ENCODE measurements around the gene CDS2.

The CDS2 gene

DNA sequence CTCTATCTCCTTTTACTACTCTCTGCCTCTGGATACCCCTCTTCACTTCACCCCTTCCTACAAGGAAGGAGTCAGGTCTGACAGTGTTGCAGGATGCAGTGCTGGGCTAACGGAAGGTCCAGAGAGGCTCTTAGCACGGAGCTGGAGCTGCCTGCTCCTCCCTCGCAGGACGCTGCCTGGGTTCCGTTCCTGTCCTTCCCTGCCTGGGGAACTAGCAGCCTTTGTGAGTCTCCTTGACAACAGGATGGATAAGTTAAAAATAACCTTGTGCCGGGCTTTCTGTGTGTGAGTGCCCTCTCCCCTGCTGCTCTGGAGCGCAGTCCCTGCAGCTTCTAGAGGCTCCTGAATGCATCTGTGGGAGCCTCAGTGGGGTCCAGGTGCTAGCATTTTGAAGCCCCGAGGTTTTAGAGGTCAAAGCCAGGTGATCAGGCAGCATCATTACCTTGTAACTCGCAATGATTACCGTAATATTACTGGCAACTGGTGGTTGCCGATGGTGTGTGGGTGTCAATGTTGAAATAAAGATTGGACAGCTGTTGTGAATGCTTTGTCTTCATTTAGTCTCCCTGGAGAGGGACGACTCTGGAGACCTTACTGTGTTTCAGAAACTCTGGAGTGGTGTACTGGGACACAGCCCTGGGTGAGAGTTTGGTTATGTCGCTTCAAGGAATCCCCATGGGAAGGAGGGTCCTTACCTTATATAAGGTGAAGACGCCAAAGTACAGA, 44.4 kb downstream of the CDS2 start:
- ATAC-seq (replicated peaks): no peak
- DNase-seq: no peak
- H3K4me1 Mint-ChIP-seq: peaks cover 59 to 63% of the 10 kb centered on the region in 2 donors
- H3K9me3 Mint-ChIP-seq: no peaks in the 10 kb centered on the region
- H3K36me3 Mint-ChIP-seq: peaks cover 11 to 15% of the 10 kb centered on the region in 2 donors
- no peaks in the 10 kb centered on the region for H3K27me3 Mint-ChIP-seq
- peak overlapping the region; percentile 56 for H3K27ac Mint-ChIP-seq
- H3K4me3 Mint-ChIP-seq: no peak overlapping the region

- Mint-ChIP-seq H3K27ac (peak overlapping the region; percentile 47), H3K27me3 (no peaks in the 10 kb centered on the region), H3K36me3 (peaks cover 13 to 21% of the 10 kb centered on the region in 2 donors), H3K9me3 (no peaks in the 10 kb centered on the region), H3K4me1 (peaks cover 54 to 58% of the 10 kb centered on the region in 2 donors), H3K4me3 (peak overlapping the region in 1 of 2 donors; percentile 1)
- DNase-seq (no peak), ATAC-seq (replicated peaks) (no peak)
Observed at GRCh38 chr20:5171790-5172164, 45.0 kb downstream of the CDS2 start.

GRCh38 chr20:5172167-5172601, 45.4 kb downstream of the CDS2 start:
- H3K36me3 Mint-ChIP-seq: peaks cover 14 to 22% of the 10 kb centered on the region in 2 donors
- ATAC-seq (replicated peaks) (peak in 1 of 2 donors; percentile 56), DNase-seq (no peak)
- H3K4me3 Mint-ChIP-seq: peak overlapping the region in 1 of 2 donors; percentile 1
- H3K27me3 Mint-ChIP-seq: no peaks in the 10 kb centered on the region
- no peaks in the 10 kb centered on the region for H3K9me3 Mint-ChIP-seq
- peak overlapping the region; percentile 47 for H3K27ac Mint-ChIP-seq
- H3K4me1 Mint-ChIP-seq: peaks cover 50 to 53% of the 10 kb centered on the region in 2 donors

- H3K36me3 Mint-ChIP-seq: peaks cover 15 to 24% of the 10 kb centered on the region in 2 donors
- no peak overlapping the region for H3K4me3 Mint-ChIP-seq
- no peak overlapping the region for H3K27ac Mint-ChIP-seq
- peaks cover 45 to 47% of the 10 kb centered on the region in 2 donors for H3K4me1 Mint-ChIP-seq
- no peaks in the 10 kb centered on the region for H3K9me3 Mint-ChIP-seq
- ATAC-seq (replicated peaks) (no peak), DNase-seq (no peak)
- H3K27me3 Mint-ChIP-seq: no peaks in the 10 kb centered on the region
Observed at GRCh38 chr20:5172903-5173463, 46.2 kb downstream of the CDS2 start.

- Mint-ChIP-seq H3K36me3 (peaks cover 17 to 28% of the 10 kb centered on the region in 2 donors), H3K27me3 (no peaks in the 10 kb centered on the region), H3K9me3 (no peaks in the 10 kb centered on the region), H3K4me1 (peaks cover 39 to 44% of the 10 kb centered on the region in 2 donors), H3K4me3 (no peak overlapping the region), H3K27ac (peak overlapping the region; percentile 20)
- no peak for ATAC-seq (replicated peaks)
- DNase-seq: no peak
Observed at GRCh38 chr20:5173751-5174150, 46.9 kb downstream of the CDS2 start.

GRCh38 chr20:5177071-5177470, 50.3 kb downstream of the CDS2 start:
- peaks cover 7 to 19% of the 10 kb centered on the region in 2 donors for H3K4me1 Mint-ChIP-seq
- no peak overlapping the region for H3K4me3 Mint-ChIP-seq
- no peaks in the 10 kb centered on the region for H3K9me3 Mint-ChIP-seq
- no peaks in the 10 kb centered on the region for H3K27me3 Mint-ChIP-seq
- ATAC-seq (replicated peaks) (no peak), DNase-seq (no peak)
- H3K27ac Mint-ChIP-seq: no peak overlapping the region
- peaks cover 24 to 41% of the 10 kb centered on the region in 2 donors for H3K36me3 Mint-ChIP-seq

- DNase-seq: no peak
- Mint-ChIP-seq H3K9me3 (no peaks in the 10 kb centered on the region), H3K27me3 (no peaks in the 10 kb centered on the region), H3K4me1 (peaks cover 0 to 14% of the 10 kb centered on the region in 2 donors), H3K4me3 (no peak overlapping the region), H3K27ac (peak overlapping the region; percentile 1), H3K36me3 (peaks cover 32 to 50% of the 10 kb centered on the region in 2 donors)
- ATAC-seq (replicated peaks): no peak
Observed at GRCh38 chr20:5178046-5178445, 51.2 kb downstream of the CDS2 start.

DNA sequence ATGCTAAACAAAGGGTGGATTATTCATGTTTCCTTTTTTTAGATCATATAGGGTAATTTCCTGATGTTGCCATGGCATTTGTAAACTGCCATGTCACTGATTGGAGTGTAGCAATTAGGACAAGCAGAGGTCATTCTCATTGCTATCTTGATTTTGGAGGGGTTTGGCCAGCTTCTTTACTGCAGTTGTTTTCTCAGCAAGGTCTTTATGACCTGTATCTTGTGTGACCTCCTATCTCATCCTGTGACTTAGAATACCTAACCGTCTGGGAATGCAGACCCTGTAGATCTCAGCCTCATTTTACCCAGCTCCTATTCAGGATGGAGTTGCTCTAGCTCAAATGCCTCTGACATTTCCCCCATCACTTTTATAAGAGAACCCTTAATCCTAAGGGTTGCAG, 53.6 kb downstream of the CDS2 start:
- no peak overlapping the region for H3K27ac Mint-ChIP-seq

GRCh38 chr20:5180933-5181332, 54.1 kb downstream of the CDS2 start:
- Mint-ChIP-seq H3K27me3 (no peaks in the 10 kb centered on the region), H3K27ac (no peak overlapping the region)
- ATAC-seq (replicated peaks): no peak

More for the DNA sequence above, 53.6 kb downstream of the CDS2 start:
- Mint-ChIP-seq H3K36me3 (peaks cover 31 to 58% of the 10 kb centered on the region in 2 donors), H3K4me3 (no peak overlapping the region), H3K9me3 (no peaks in the 10 kb centered on the region), H3K4me1 (peaks cover 5 to 7% of the 10 kb centered on the region in 2 donors), H3K27me3 (no peaks in the 10 kb centered on the region)
- ATAC-seq (replicated peaks) (no peak), DNase-seq (no peak)

DNA sequence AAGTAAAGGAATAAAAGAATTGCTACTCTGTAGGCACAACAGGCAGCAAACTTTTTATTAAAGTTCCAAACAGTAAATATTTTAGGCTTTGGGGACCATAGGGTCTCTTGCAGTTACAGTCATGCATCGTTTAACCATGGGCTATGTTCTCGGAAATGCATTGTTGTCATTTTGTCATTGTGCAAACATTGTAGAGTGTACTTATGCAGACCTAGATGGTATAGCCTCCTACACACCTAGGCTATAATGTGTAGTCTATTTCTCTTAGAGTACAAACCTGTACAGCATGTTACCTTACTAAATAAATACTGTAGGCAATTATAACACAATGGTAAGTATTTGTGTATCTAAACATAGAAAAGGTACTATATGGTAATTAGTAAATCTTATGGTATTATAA, 54.7 kb downstream of the CDS2 start:
- Mint-ChIP-seq H3K27me3 (no peaks in the 10 kb centered on the region), H3K27ac (no peak overlapping the region), H3K4me1 (peaks cover 5 to 6% of the 10 kb centered on the region in 2 donors), H3K9me3 (no peaks in the 10 kb centered on the region), H3K4me3 (no peak overlapping the region), H3K36me3 (peaks cover 35 to 64% of the 10 kb centered on the region in 2 donors)
- ATAC-seq (replicated peaks) (no peak), DNase-seq (no peak)

More at GRCh38 chr20:5180933-5181332, 54.1 kb downstream of the CDS2 start:
- Mint-ChIP-seq H3K4me3 (no peak overlapping the region), H3K9me3 (no peaks in the 10 kb centered on the region), H3K4me1 (peaks cover 4 to 5% of the 10 kb centered on the region in 2 donors), H3K36me3 (peaks cover 31 to 62% of the 10 kb centered on the region in 2 donors)
- DNase-seq: no peak

GRCh38 chr20:5181958-5182357, 55.1 kb downstream of the CDS2 start:
- Mint-ChIP-seq H3K4me1 (peaks cover 5 to 6% of the 10 kb centered on the region in 2 donors), H3K9me3 (no peaks in the 10 kb centered on the region), H3K4me3 (no peak overlapping the region), H3K27ac (no peak overlapping the region), H3K36me3 (peaks cover 35 to 62% of the 10 kb centered on the region in 2 donors), H3K27me3 (no peaks in the 10 kb centered on the region)
- DNase-seq (no peak), ATAC-seq (replicated peaks) (no peak)

- Mint-ChIP-seq H3K9me3 (no peaks in the 10 kb centered on the region), H3K4me3 (no peak overlapping the region), H3K27me3 (no peaks in the 10 kb centered on the region), H3K27ac (peak overlapping the region; percentile 67), H3K36me3 (peaks cover 35 to 62% of the 10 kb centered on the region in 2 donors), H3K4me1 (peaks cover 5 to 6% of the 10 kb centered on the region in 2 donors)
- DNase-seq: no peak
- no peak for ATAC-seq (replicated peaks)
Observed at GRCh38 chr20:5182615-5183254, 55.9 kb downstream of the CDS2 start.

DNA sequence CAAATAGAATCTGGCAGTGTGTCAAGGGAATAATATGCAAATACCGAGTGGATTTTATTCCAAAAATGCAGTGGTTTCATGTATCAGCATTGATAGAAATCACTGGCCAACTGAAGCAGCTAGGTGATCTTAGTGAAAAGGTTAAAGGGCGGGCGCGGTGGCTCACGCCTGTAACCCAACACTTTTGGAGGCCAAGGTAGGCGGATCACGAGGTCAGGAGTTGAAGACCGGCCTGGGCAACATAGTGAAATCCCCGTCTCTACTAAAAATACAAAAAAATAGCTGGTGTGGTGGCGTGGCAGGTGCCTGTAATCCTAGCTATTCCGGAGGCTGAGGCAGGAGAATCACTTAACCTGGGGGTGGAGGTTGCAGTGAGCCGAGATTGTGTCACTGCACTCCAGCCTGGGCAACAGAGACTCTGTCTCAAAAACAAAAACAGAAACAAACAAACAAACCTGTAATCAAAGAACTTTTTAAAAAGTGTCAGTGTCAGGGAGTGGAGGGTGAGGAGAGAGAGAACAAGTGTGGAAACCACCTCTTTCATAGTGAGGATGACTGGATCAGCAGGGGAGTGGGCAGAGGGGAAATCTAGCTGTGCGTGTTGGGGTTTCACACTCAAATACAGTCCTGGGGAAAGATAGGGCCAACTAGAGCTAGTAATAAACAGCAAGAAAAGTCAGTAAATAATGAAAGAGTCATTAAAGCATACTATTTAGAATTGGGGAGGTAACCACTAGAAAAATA, 57.1 kb downstream of the CDS2 start:
- peaks cover 34 to 59% of the 10 kb centered on the region in 2 donors for H3K36me3 Mint-ChIP-seq
- ATAC-seq (replicated peaks) (no peak), DNase-seq (no peak)
- H3K9me3 Mint-ChIP-seq: no peaks in the 10 kb centered on the region
- no peak overlapping the region for H3K4me3 Mint-ChIP-seq
- peak overlapping the region; percentile 68 for H3K27ac Mint-ChIP-seq
- H3K27me3 Mint-ChIP-seq: no peaks in the 10 kb centered on the region
- peaks cover 2 to 5% of the 10 kb centered on the region in 2 donors for H3K4me1 Mint-ChIP-seq

DNA sequence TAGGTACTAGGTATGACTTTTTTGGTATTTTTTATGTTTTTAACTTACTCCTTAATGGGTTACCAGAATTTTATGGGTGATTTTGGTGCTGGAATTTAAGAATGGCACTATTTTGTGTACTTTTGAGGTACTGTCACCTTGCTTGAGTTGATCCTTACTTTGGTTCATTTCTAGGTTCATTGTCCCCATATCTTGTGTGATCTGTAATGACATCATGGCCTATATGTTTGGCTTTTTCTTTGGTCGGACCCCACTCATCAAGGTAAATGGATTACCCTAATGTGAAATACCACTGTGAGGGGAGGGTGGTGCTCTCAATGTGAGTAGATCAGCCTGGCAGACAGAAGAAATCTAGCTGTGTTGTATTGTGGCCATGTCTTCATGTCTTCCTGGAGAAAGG, 57.9 kb downstream of the CDS2 start:
- DNase-seq: no peak
- no peak for ATAC-seq (replicated peaks)
- Mint-ChIP-seq H3K36me3 (peaks cover 33 to 58% of the 10 kb centered on the region in 2 donors), H3K9me3 (no peaks in the 10 kb centered on the region), H3K27me3 (no peaks in the 10 kb centered on the region), H3K27ac (no peak overlapping the region), H3K4me3 (no peak overlapping the region), H3K4me1 (peaks cover 2 to 5% of the 10 kb centered on the region in 2 donors)
